ENCODE data around the gene HIF1A.

The HIF1A gene

DNA sequence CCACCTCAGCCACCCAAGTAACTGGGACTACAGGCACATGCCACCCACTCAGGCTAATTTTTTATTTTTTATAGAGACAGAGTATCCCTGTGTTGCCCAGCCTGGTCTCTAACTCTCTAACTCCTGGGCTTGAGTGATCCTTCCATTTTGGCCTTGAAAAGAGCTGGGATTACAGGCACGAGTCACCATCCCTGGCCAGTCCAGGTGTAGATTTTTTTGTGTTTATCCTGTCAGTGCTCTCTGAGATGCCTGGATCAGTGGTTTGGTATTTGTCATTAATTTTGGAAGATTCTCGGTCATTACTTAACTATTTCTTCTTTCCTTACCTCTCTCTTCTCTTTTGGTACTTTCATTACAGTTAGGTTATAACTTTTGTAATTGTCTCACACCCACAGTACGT, 5.3 kb upstream of the HIF1A start:
- DNase-seq (ENCODE audit: insufficient read length, low spot score) (no peak), FAIRE-seq (no peak)
- TF ChIP-seq, protein P1, sequence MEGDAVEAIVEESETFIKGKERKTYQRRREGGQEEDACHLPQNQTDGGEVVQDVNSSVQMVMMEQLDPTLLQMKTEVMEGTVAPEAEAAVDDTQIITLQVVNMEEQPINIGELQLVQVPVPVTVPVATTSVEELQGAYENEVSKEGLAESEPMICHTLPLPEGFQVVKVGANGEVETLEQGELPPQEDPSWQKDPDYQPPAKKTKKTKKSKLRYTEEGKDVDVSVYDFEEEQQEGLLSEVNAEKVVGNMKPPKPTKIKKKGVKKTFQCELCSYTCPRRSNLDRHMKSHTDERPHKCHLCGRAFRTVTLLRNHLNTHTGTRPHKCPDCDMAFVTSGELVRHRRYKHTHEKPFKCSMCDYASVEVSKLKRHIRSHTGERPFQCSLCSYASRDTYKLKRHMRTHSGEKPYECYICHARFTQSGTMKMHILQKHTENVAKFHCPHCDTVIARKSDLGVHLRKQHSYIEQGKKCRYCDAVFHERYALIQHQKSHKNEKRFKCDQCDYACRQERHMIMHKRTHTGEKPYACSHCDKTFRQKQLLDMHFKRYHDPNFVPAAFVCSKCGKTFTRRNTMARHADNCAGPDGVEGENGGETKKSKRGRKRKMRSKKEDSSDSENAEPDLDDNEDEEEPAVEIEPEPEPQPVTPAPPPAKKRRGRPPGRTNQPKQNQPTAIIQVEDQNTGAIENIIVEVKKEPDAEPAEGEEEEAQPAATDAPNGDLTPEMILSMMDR (IDR thresholded peaks at IDR 0.05; ENCODE audit: insufficient read depth, missing control alignments) = no peak

DNA sequence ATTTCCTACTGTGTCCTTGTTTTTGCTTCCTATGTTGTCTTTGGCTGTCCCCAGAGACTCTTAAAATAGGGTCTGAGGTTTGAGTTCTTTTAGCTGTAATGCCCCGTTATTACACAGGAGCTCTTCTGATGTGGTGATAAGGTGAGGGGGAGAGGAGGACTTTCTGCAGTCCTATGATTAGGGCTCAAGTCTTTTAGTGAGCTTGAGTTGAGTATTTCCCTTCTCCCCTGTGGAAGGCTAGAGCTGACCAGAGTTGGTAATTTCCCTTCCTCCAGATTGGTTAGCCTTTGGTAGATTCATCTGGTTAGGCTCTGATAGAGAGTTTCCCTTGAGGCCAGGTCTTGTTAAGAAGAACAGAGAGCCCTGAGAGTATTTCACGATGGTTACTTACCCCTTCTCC, 4.3 kb upstream of the HIF1A start:
- TF ChIP-seq, protein P1 (IDR thresholded peaks at IDR 0.05; ENCODE audit: insufficient read depth, missing control alignments) = no peak
- DNase-seq (ENCODE audit: insufficient read length, low spot score) (no peak), FAIRE-seq (no peak)

DNA sequence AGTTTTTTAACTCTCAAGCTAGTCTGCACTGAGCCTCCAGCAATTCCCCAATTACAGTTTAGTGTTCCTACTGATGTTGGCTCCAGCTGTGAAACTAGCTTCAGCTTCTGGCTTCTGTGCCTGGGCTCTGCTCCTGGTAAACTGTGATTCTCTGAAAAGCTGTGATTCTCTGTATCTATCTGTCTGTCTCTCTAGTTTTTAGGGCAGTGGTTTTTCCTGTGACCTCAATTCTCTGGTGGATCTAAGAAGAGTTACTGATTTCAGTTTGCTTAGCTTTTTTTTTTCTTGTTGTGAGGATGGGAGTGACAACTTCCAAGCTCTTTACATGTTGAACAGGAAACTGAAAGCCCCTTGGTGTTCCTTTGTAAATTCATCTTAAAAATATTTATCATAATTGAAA, 3.8 kb upstream of the HIF1A start:
- no peak for DNase-seq (ENCODE audit: insufficient read length, low spot score)

DNA sequence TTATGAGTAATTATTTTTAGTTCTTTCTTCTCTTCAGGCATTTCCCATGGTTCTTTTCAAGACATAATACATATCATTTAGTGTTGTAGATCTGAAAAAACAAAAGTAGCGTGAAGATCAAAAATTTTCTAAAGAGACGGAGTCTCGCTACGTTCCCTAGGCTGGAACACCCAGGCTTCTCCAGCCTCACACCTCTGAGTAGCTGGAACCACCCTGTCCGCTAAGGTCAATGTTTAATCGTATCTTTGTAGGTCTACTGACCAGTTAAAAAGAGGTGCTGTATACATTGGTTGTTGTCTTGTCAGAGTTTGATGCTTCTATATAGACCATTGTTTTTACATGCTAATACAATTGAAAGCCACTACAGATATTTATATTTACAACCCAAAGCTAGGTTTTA, 1.3 kb upstream of the HIF1A start:
- TF ChIP-seq, protein P1 (IDR thresholded peaks at IDR 0.05; ENCODE audit: insufficient read depth, missing control alignments) = no peak
- FAIRE-seq = no peak
- no peak for DNase-seq (ENCODE audit: insufficient read length, low spot score)

More for the DNA sequence above, 3.8 kb upstream of the HIF1A start:
- FAIRE-seq = no peak
- TF ChIP-seq, protein P1 (IDR thresholded peaks at IDR 0.05; ENCODE audit: insufficient read depth, missing control alignments) = no peak

DNA sequence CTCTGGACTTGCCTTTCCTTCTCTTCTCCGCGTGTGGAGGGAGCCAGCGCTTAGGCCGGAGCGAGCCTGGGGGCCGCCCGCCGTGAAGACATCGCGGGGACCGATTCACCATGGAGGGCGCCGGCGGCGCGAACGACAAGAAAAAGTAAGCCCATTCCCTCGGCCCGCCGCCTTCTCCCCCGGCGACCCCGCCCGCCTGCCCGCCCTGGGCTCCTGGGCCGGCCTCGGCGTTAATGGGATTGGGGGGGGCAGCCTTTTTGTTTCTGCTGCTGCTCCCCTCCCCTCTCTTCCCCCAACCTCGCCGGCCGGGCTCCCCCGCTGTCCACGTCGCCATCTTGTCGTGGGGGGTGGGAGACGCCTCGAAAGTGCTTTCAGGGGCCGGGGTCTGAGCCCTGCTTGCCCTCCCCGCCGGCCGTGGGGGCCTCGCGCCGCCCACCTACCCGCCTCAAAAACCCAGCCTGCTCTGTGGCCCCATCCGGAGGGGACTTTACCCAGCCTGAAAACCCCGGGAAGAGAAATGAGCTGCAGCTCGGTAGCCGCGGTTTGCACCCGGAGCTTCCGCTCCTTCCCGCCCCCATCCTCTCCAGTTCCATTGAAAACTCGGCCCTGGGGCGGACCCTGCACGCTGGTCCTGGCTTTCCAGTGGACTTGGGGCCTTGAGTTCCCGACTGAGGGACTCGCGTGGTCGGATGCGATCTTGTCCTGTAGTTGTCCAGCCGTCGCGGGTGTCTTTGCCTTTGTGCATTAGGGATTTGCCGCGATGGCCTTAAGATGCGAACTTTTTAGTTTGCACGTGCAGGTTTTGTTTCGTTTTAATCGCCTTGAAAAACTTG, 598 bp downstream of the HIF1A start:
- FAIRE-seq (peak; percentile 44), DNase-seq (ENCODE audit: insufficient read length, low spot score) (no peak)
- TF ChIP-seq, protein P1 (IDR thresholded peaks at IDR 0.05; ENCODE audit: insufficient read depth, missing control alignments) = no peak

DNA sequence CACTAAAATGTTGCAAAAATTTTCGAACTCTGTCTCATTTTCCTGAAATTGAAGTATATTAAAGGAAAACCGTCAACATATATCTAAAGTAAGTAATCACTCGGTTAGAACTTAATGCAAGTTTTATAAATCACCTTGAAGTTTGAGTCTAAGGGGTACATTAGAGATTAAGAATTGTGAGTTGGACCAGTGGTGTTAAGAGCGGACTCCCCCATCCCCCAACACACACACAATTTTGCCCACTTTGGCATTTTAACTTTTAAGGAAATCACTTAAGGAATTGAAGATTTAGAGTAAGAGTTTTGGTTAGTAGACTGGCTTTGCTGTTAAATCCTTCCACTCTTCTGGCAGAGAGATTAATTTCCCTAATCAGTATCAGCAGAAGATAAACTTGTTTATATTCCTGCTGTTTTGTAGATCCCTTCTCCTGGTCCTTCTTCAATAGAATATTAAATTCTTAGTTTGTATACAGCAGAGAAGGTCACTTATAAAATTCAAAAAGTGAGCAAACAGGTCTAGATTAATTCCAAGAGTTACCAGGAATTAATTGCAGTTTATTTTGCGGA, 1.5 kb downstream of the HIF1A start:
- FAIRE-seq = peak; percentile 48
- TF ChIP-seq, protein P1 (IDR thresholded peaks at IDR 0.05; ENCODE audit: insufficient read depth, missing control alignments) = no peak
- DNase-seq (ENCODE audit: insufficient read length, low spot score) = no peak

Measured in D721Med (cell line).